Fibroblast of skin of left biceps (primary cell): Measurements from ENCODE around the gene CCDC34.
A peak's percentile ranks its signal among the peaks of the same experiment; 100 is the strongest.

Experiments
- DNase-seq, 2 experiments: peaks; one replicate each; pipeline ENCODE4 v3.0.0-alpha.2; 2013; ENCODE audit warnings: low read depth in 2 of 2

The CCDC34 gene

GRCh38 chr11:27362749-27363575, at the start of gene CCDC34:
CCDC34 (minus strand) TSS chr11:27363215; CDS start chr11:27363194, 21 bp downstream.
- DNase-seq, result peak; percentile 79 to 83

GRCh38 chr11:27412192-27412691, 49.2 kb upstream of the CCDC34 start:
- DNase-seq, result no peak

- no peak for DNase-seq
These were observed 48.3 kb upstream of the CCDC34 start for GRCh38 chr11:27411328-27411727.

- peak in 1 of 2 experiments; percentile 18 for DNase-seq
These were observed 47.3 kb upstream of the CCDC34 start for GRCh38 chr11:27410272-27410671.

GRCh38 chr11:27409742-27410141, 46.7 kb upstream of the CCDC34 start:
- no peak for DNase-seq

GRCh38 chr11:27409049-27409448, 46.0 kb upstream of the CCDC34 start:
- DNase-seq, result no peak

- DNase-seq, result no peak
These were observed 45.3 kb upstream of the CCDC34 start for GRCh38 chr11:27408246-27408800.

- DNase-seq, result no peak
These were observed 43.7 kb upstream of the CCDC34 start for GRCh38 chr11:27406498-27407354.

- no peak for DNase-seq
These were observed 42.1 kb upstream of the CCDC34 start for GRCh38 chr11:27405134-27405533.

- no peak for DNase-seq
These were observed 41.4 kb upstream of the CCDC34 start for GRCh38 chr11:27404427-27404826.

- DNase-seq, result no peak
These were observed 40.2 kb upstream of the CCDC34 start for GRCh38 chr11:27403195-27403594.

GRCh38 chr11:27402450-27402849, 39.4 kb upstream of the CCDC34 start:
- no peak for DNase-seq

- DNase-seq, result no peak
These were observed 38.9 kb upstream of the CCDC34 start for GRCh38 chr11:27401833-27402316.

- no peak for DNase-seq
These were observed 38.3 kb upstream of the CCDC34 start for GRCh38 chr11:27401280-27401832.

GRCh38 chr11:27398400-27398770, 35.4 kb upstream of the CCDC34 start:
- no peak for DNase-seq

- DNase-seq, result no peak
These were observed 34.8 kb upstream of the CCDC34 start for GRCh38 chr11:27397624-27398399.

GRCh38 chr11:27396259-27396839, 33.3 kb upstream of the CCDC34 start:
- DNase-seq, result no peak

- DNase-seq, result no peak
These were observed 32.7 kb upstream of the CCDC34 start for GRCh38 chr11:27395556-27396258.

- no peak for DNase-seq
These were observed 31.8 kb upstream of the CCDC34 start for GRCh38 chr11:27394781-27395228.
